HG02943 (cell line): ENCODE results near the gene SLC2A14.
"Not testable (repeated sequence)": the region's sequence is repeated elsewhere in the genome, so short reads cannot be mapped to it uniquely, and the experiment has no call there.

Source experiments
- ATAC-seq: cut with Tn5 transposase; IDR thresholded peaks from one replicate; pipeline ENCODE4 v1.9.1; 2021; ENCODE audit warnings: mild to moderate bottlenecking, low read depth, moderate library complexity; ENCODE audit not compliant: unreplicated experiment

SLC2A14 gene

DNA sequence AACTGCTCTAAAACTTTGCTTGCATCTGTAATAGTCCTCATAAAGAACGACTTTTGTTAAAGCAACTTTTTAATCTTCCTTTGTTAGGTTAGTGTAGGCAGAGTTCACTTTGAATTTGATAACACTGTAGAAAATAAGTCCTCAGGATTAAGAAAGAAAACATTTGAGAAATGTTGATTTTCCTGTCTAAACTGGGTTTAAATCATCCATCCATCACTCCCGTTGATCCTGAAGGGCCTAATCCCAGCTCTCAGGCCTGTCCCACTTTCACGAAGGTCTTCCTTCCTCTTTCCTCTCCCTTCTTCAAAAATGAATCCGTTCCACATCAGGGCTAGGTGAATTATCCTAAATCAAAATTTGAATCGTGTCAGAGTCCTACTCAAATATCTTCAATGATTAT lies 36.9 kb downstream of the SLC2A14 start:
- ATAC-seq: no peak

GRCh38 chr12:7835116-7835515 lies 37.6 kb downstream of the SLC2A14 start:
- ATAC-seq: no peak

DNA sequence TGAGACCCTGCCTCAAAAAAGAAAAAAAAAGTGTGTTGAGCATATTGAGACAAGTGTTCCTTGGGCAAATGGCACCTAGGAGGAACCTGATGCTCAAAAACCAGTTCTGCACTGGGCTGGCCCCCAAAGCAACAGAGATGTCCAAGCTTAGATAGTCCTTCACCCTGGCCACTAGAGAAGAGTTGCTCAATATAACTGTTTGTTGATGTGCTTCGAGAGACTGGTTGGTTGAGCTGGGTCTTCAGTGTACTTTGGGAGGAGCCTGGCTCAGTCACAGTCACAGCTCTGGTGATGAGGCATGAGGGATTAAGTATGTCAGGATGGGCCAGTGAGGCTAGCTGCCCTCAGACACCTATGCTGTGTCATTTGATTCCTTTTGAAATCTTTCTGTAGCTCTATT lies 38.0 kb downstream of the SLC2A14 start:
- ATAC-seq: no peak

GRCh38 chr12:7833831-7834230 lies 38.9 kb downstream of the SLC2A14 start:
- ATAC-seq: no peak

DNA sequence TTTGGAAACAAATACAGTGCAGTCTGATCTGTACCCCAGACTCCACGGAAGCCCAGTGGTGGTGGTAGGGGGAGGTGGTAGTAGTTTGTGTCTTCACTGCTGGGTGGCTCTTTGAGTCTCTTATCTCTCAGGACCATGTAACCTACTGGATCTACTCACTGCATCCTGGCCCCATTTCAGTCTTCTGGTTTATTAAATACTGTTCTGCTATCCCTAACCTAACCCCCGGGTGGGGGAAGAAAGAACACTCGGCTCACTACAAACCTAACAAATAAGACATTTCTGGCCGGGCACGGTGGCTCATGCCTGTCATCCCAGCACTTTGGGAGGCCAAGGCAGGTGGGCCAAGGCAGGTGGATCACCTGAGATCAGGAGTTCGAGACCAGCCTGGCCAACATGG lies 39.5 kb downstream of the SLC2A14 start:
- not testable (repeated sequence) for ATAC-seq

GRCh38 chr12:7832059-7832696 lies 40.5 kb downstream of the SLC2A14 start:
- no peak for ATAC-seq

GRCh38 chr12:7829737-7830136 lies 43.0 kb downstream of the SLC2A14 start:
- ATAC-seq: not testable (repeated sequence)

DNA sequence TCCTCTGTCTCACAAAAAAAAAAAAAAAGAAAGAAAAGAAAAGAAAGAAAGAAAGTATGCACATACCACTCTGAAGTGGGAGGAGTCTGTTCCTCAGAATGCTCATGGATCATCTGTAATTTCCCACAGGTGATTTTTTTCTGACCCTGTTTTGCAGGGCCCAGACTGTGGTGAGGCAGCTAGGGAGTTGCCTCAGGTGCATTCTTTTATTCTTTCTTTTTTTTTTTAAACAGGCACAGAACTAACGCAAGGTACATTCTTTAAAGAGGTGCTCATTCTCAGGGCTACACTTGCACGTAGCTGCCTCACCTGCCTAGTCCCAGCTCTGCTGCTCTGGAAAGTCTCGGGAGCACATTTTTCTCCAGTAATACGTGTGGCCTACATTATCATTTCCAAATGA lies 47.0 kb downstream of the SLC2A14 start:
- ATAC-seq: not testable (repeated sequence)

DNA sequence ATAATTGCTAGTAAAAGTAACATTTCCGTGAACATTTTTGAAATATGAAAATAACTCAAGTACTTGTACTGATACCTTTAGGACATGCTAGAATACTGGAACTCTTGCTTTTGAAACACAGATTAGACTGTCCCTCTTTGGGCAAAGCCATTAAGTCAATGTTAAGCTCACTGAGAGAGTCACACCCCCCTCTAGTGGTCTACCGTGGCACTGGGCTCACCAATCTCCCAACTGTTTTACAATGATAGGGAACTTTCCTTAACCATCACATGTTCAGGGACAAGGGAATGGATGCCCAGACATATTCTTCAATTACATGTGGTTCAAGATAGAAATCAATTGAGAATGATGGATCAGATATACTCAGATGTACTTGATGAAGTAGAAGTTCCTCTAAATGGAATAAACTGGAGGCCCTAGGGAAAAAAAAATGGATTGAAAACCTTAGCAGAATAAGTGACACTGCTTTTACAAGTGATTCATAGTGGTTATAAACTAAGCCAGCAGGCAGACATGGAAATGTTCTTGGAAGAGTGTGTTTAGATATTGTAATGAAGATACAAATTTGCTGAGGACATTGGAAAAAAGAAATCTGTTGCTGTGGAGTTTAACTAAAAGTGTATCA lies 65.7 kb downstream of the SLC2A14 start:
- no peak for ATAC-seq

- not testable (repeated sequence) for ATAC-seq
Observed at GRCh38 chr12:7806319-7806718, 66.4 kb downstream of the SLC2A14 start.

GRCh38 chr12:7801460-7801859 lies 71.3 kb downstream of the SLC2A14 start:
- no peak for ATAC-seq

DNA sequence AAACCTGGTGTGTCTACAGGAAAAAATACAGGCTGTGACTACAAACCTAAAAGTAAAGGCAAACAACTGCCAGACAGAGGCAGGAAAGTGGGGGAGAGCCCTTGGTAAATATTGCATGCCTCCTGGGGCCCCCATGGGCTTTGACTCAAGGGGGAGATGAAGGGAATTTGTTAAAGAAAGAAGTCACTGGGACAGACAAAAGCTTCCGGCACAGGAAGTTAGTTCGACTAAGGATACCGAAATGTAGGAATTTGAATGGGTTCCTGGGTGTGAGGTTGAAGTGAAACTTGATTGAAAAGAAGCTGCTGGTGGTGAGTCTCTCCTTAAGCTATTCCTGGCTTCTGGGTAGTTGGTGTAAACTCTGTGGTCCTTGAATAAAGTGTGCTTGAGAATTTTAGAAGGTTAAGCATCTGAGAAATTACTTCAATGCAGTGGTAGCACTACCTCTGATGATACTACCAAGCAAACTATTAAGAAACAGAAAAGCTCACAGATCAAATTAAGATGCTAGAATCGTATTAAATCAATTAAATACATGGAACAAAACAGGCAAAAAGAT lies 73.9 kb downstream of the SLC2A14 start:
- ATAC-seq: not testable (repeated sequence)

DNA sequence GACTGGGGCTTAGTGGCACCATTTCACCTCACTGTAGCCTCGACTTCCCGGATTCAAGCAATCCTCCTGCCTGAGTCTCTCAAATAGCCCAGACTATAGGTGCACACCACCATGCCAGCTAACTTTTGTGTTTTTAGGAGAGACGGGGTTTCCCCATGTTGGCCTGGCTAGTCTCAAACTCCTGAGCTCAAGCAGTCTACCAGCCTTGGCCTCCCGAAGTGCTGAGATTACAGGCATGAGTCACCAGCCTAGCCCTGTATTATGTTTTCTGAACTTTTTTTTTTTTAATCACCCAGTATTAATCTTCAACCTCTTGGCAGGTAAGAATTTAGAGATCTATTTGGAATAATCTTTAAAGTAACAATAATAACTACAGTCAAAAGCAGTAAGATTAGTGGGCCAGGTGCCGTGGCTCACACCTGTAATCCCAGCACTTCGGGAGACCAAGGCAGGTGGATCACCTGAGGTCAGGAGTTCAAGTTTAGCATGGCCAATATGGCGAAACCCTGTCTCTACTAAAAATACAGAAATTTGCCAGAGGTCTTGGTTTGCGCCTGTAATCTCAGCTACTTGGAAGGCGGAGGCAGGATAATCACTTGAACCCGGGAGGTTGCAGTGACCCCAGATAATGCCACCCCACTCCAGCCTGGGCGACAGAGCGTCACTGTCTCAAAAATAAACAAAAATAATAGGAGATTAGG lies 74.9 kb downstream of the SLC2A14 start:
- no peak for ATAC-seq

GRCh38 chr12:7797269-7797668 lies 75.4 kb downstream of the SLC2A14 start:
- not testable (repeated sequence) for ATAC-seq

GRCh38 chr12:7793211-7793610 lies 79.5 kb downstream of the SLC2A14 start:
- no peak for ATAC-seq

GRCh38 chr12:7788884-7789528 lies 83.7 kb downstream of the SLC2A14 start, which contains the start of gene NANOG:
NANOG (plus strand) TSS chr12:7789402; CDS start chr12:7789615, 213 bp downstream.
- ATAC-seq: not testable (repeated sequence)

- ATAC-seq: no peak
Observed at GRCh38 chr12:7788294-7788660, 84.4 kb downstream of the SLC2A14 start.

- no peak for ATAC-seq
Observed at GRCh38 chr12:7787574-7788293, 85.0 kb downstream of the SLC2A14 start.

DNA sequence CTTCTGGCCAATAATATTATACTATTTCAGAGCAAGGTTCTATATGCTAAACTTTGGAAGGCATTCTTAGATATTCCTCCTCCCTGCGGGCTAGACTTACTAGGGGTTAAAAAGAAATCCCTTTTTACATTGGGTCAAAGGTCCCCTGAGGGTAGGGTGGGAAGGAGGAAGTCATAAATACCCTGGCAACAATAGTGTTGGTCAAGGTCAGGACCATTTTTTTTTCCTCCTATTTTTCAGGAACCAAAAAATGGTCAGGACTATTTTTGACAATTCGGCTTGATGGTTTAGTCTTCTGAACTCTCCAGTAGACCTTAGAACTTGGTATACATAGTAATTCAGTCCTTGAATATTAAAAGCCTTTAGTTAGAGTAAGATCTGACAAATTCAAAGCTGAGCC lies 88.0 kb downstream of the SLC2A14 start:
- no peak for ATAC-seq

GRCh38 chr12:7783433-7783832 lies 89.3 kb downstream of the SLC2A14 start:
- not testable (repeated sequence) for ATAC-seq
